ENCODE measurements around the gene STPG2.

GRCh38 chr4:98027827-98028226, 115.4 kb downstream of the STPG2 start:
- no peak for TF ChIP-seq CTCF (IDR thresholded peaks at IDR 0.05; ENCODE audit: low read depth, low read length)
- TF ChIP-seq POLR2A (IDR thresholded peaks at IDR 0.05; ENCODE audit: extremely low read depth, insufficient read length), result no peak
- TF ChIP-seq MAX (IDR thresholded peaks at IDR 0.05; ENCODE audit: low read depth, low read length), result no peak
- TF ChIP-seq MYC (IDR thresholded peaks at IDR 0.05; ENCODE audit: low read depth, low read length), result no peak

Data from NB4 (cell line).